BLaER1 (cell line): ENCODE data around the gene PLCL2.
"Not testable (repeated sequence)": the region's sequence is repeated elsewhere in the genome, so short reads cannot be mapped to it uniquely, and the experiment has no call there.

Source experiments
- H3K27ac ChIP-seq: shearing (Covaris generic); formaldehyde crosslinking; 2 replicates; pipeline ENCODE4 v1.8.1; 2022
- H3K27me3 ChIP-seq: shearing (Covaris generic); formaldehyde crosslinking; 2 replicates; pipeline ENCODE4 v1.8.1; 2022
- H3K36me3 ChIP-seq: shearing (Covaris generic); formaldehyde crosslinking; 2 replicates; pipeline ENCODE4 v1.8.1; 2022
- H3K4me1 ChIP-seq: shearing (Covaris generic); formaldehyde crosslinking; 2 replicates; pipeline ENCODE4 v1.8.1; 2022
- H3K4me2 ChIP-seq: shearing (Covaris generic); formaldehyde crosslinking; 2 replicates; pipeline ENCODE4 v1.8.1; 2022
- H3K4me3 ChIP-seq: shearing (Covaris generic); formaldehyde crosslinking; 2 replicates; pipeline ENCODE4 v1.8.1; 2022
- H3K9ac ChIP-seq: shearing (Covaris generic); formaldehyde crosslinking; 2 replicates; pipeline ENCODE4 v1.8.1; 2022
- H3K9me3 ChIP-seq: shearing (Covaris generic); formaldehyde crosslinking; 2 replicates; pipeline ENCODE4 v1.8.1; 2022
- H4K20me1 ChIP-seq: shearing (Covaris generic); formaldehyde crosslinking; 2 replicates; pipeline ENCODE4 v1.8.1; 2022
- Cebpa-rat ChIP-seq: shearing (Covaris generic); IDR thresholded peaks from 2 replicates; pipeline ENCODE4 v1.8.1; 2022

PLCL2 gene

GRCh38 chr3:16943857-16944256 is 59.1 kb downstream of the PLCL2 start:
- Histone ChIP-seq H3K4me2 (no peak overlapping the region), H3K9ac (no peak overlapping the region), H3K4me3 (no peak overlapping the region), H4K20me1 (peaks cover 51% of the 10 kb centered on the region), H3K4me1 (peaks cover 13% of the 10 kb centered on the region), H3K27me3 (no peaks in the 10 kb centered on the region), H3K9me3 (no peaks in the 10 kb centered on the region), H3K36me3 (peaks cover 7% of the 10 kb centered on the region; the same call in 1 of the 2 replicates), H3K27ac (no peak overlapping the region)
- no peak for TF ChIP-seq Cebpa-rat

- H3K27ac ChIP-seq: no peak overlapping the region
- no peak overlapping the region for H3K4me2 ChIP-seq
- no peak for TF ChIP-seq Cebpa-rat
- peaks cover 51% of the 10 kb centered on the region for H4K20me1 ChIP-seq
- H3K9me3 ChIP-seq: no peaks in the 10 kb centered on the region
- H3K9ac ChIP-seq: no peak overlapping the region
- peaks cover 8% of the 10 kb centered on the region for H3K4me1 ChIP-seq
- H3K4me3 ChIP-seq: no peak overlapping the region
- peaks cover 7% of the 10 kb centered on the region; the same call in 1 of the 2 replicates for H3K36me3 ChIP-seq
- no peaks in the 10 kb centered on the region for H3K27me3 ChIP-seq
These were observed 59.6 kb downstream of the PLCL2 start for GRCh38 chr3:16944356-16944755.

- peaks cover 7% of the 10 kb centered on the region; the same call in 1 of the 2 replicates for H3K36me3 ChIP-seq
- no peak overlapping the region for H3K4me3 ChIP-seq
- H3K4me1 ChIP-seq: no peaks in the 10 kb centered on the region
- peaks cover 48% of the 10 kb centered on the region for H4K20me1 ChIP-seq
- no peak for TF ChIP-seq Cebpa-rat
- H3K27me3 ChIP-seq: no peaks in the 10 kb centered on the region
- H3K9me3 ChIP-seq: no peaks in the 10 kb centered on the region
- H3K27ac ChIP-seq: no peak overlapping the region
- H3K9ac ChIP-seq: no peak overlapping the region
- no peak overlapping the region for H3K4me2 ChIP-seq
These were observed 60.6 kb downstream of the PLCL2 start for GRCh38 chr3:16945330-16945729.

GRCh38 chr3:16950282-16950681 is 65.5 kb downstream of the PLCL2 start:
- H3K9ac ChIP-seq: no peak overlapping the region
- no peak overlapping the region for H3K27ac ChIP-seq
- H3K4me1 ChIP-seq: no peaks in the 10 kb centered on the region

GRCh38 chr3:16950845-16951244 is 66.1 kb downstream of the PLCL2 start:
- Histone ChIP-seq H3K4me2 (no peak overlapping the region), H4K20me1 (peaks cover 22% of the 10 kb centered on the region), H3K9me3 (peaks cover 4% of the 10 kb centered on the region), H3K36me3 (no peaks in the 10 kb centered on the region), H3K27ac (no peak overlapping the region), H3K4me3 (no peak overlapping the region), H3K4me1 (no peaks in the 10 kb centered on the region), H3K27me3 (no peaks in the 10 kb centered on the region), H3K9ac (no peak overlapping the region)
- TF ChIP-seq Cebpa-rat: no peak

More at GRCh38 chr3:16950282-16950681, 65.5 kb downstream of the PLCL2 start:
- Histone ChIP-seq H4K20me1 (peaks cover 22% of the 10 kb centered on the region), H3K4me2 (no peak overlapping the region), H3K4me3 (no peak overlapping the region), H3K9me3 (peaks cover 4% of the 10 kb centered on the region), H3K36me3 (no peaks in the 10 kb centered on the region), H3K27me3 (no peaks in the 10 kb centered on the region)
- no peak for TF ChIP-seq Cebpa-rat

GRCh38 chr3:16957852-16958251 is 73.1 kb downstream of the PLCL2 start:
- H3K27me3 ChIP-seq, H3K9ac ChIP-seq, H3K4me2 ChIP-seq, H3K27ac ChIP-seq, H3K4me1 ChIP-seq, H3K4me3 ChIP-seq: not testable (repeated sequence)
- H3K36me3 ChIP-seq: peaks cover 12% of the 10 kb centered on the region; the same call in 1 of the 2 replicates
- peaks cover 11% of the 10 kb centered on the region for H3K9me3 ChIP-seq
- H4K20me1 ChIP-seq: peaks cover 32% of the 10 kb centered on the region; the same call in 1 of the 2 replicates

- H4K20me1 ChIP-seq: peaks cover 32% of the 10 kb centered on the region; the same call in 1 of the 2 replicates
- no peak overlapping the region for H3K27ac ChIP-seq
- peaks cover 12% of the 10 kb centered on the region; the same call in 1 of the 2 replicates for H3K36me3 ChIP-seq
- no peak for TF ChIP-seq Cebpa-rat
- no peaks in the 10 kb centered on the region for H3K4me1 ChIP-seq
- H3K9ac ChIP-seq: no peak overlapping the region
- H3K9me3 ChIP-seq: peaks cover 7% of the 10 kb centered on the region; the same call in 1 of the 2 replicates
- no peak overlapping the region for H3K4me3 ChIP-seq
- no peaks in the 10 kb centered on the region for H3K27me3 ChIP-seq
- H3K4me2 ChIP-seq: no peak overlapping the region
These were observed 75.4 kb downstream of the PLCL2 start for GRCh38 chr3:16960125-16960524.

- Histone ChIP-seq H3K27me3 (no peaks in the 10 kb centered on the region), H3K9me3 (peaks cover 11% of the 10 kb centered on the region), H4K20me1 (peaks cover 32% of the 10 kb centered on the region; the same call in 1 of the 2 replicates), H3K27ac (no peak overlapping the region), H3K4me1 (no peaks in the 10 kb centered on the region), H3K4me3 (no peak overlapping the region), H3K9ac (no peak overlapping the region), H3K4me2 (no peak overlapping the region), H3K36me3 (peaks cover 12% of the 10 kb centered on the region; the same call in 1 of the 2 replicates)
- no peak for TF ChIP-seq Cebpa-rat
These were observed 77.0 kb downstream of the PLCL2 start for GRCh38 chr3:16961621-16962205.

- Histone ChIP-seq H3K27me3 (no peaks in the 10 kb centered on the region), H3K36me3 (no peaks in the 10 kb centered on the region), H4K20me1 (peaks cover 12% of the 10 kb centered on the region; the same call in 1 of the 2 replicates), H3K4me3 (no peak overlapping the region), H3K9me3 (peaks cover 38% of the 10 kb centered on the region), H3K4me1 (no peaks in the 10 kb centered on the region), H3K9ac (no peak overlapping the region), H3K4me2 (no peak overlapping the region), H3K27ac (no peak overlapping the region)
- TF ChIP-seq Cebpa-rat: no peak
These were observed 90.3 kb downstream of the PLCL2 start for GRCh38 chr3:16975083-16975482.

GRCh38 chr3:16978234-16978920 is 93.6 kb downstream of the PLCL2 start:
- Histone ChIP-seq H3K9me3 (peaks cover 26% of the 10 kb centered on the region; the same call in 1 of the 2 replicates), H3K27ac (no peak overlapping the region), H3K36me3 (no peaks in the 10 kb centered on the region), H3K9ac (no peak overlapping the region), H3K4me1 (no peaks in the 10 kb centered on the region), H4K20me1 (peaks cover 12% of the 10 kb centered on the region; the same call in 1 of the 2 replicates), H3K4me2 (no peak overlapping the region), H3K4me3 (no peak overlapping the region), H3K27me3 (no peaks in the 10 kb centered on the region)
- no peak for TF ChIP-seq Cebpa-rat
